Endothelial cell of umbilical vein (primary cell): ENCODE data around the gene FUT7.
A peak's percentile ranks its signal among the peaks of the same experiment; 100 is the strongest.

Source experiments
- EZH2 ChIP-seq: IDR thresholded peaks from 2 replicates; pipeline ENCODE4 v1.6.1; 2012; ENCODE audit warnings: borderline replicate concordance, low read depth, mild to moderate bottlenecking, moderate library complexity, low read length, inconsistent platforms; ENCODE audit not compliant: severe bottlenecking
- MAX ChIP-seq: IDR thresholded peaks from 2 replicates; pipeline ENCODE4 v1.6.1; 2011; ENCODE audit not compliant: insufficient read depth, insufficient read length
- MYC ChIP-seq: IDR thresholded peaks from one replicate; pipeline ENCODE4 v1.6.1; 2011; ENCODE audit warnings: mild to moderate bottlenecking, low read depth, low read length
- TF ChIP-seq, protein P1 (sequence below), 2 donors: IDR thresholded peaks; 1 replicate in 1 of 2; 2 replicates in 1 of 2; pipeline ENCODE4 v1.5.1; 2011; ENCODE audit warnings: low read length in 2 of 2, mild to moderate bottlenecking in 2 of 2, moderate library complexity in 2 of 2, control low read depth in 1 of 2, inconsistent platforms in 1 of 2, low read depth in 1 of 2; ENCODE audit not compliant: insufficient read depth in 1 of 2; ENCODE audit errors: extremely low read depth in 1 of 2

GRCh38 chr9:137067860-137068538 lies 36.1 kb upstream of the FUT7 start:
- TF ChIP-seq, protein P1, sequence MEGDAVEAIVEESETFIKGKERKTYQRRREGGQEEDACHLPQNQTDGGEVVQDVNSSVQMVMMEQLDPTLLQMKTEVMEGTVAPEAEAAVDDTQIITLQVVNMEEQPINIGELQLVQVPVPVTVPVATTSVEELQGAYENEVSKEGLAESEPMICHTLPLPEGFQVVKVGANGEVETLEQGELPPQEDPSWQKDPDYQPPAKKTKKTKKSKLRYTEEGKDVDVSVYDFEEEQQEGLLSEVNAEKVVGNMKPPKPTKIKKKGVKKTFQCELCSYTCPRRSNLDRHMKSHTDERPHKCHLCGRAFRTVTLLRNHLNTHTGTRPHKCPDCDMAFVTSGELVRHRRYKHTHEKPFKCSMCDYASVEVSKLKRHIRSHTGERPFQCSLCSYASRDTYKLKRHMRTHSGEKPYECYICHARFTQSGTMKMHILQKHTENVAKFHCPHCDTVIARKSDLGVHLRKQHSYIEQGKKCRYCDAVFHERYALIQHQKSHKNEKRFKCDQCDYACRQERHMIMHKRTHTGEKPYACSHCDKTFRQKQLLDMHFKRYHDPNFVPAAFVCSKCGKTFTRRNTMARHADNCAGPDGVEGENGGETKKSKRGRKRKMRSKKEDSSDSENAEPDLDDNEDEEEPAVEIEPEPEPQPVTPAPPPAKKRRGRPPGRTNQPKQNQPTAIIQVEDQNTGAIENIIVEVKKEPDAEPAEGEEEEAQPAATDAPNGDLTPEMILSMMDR (IDR thresholded peaks at IDR 0.05; ENCODE audit: extremely low read depth in 1 of 2, insufficient read depth in 1 of 2, low read depth in 1 of 2, low read length in 2 of 2) = peak; percentile 78 to 89
- TF ChIP-seq MAX (no peak), EZH2 (no peak), MYC (no peak)
